ENCODE measurements around the gene ANXA10.
"Not testable (repeated sequence)": the region's sequence is repeated elsewhere in the genome, so short reads cannot be mapped to it uniquely, and the experiment has no call there.

The ANXA10 gene

GRCh38 chr4:168164045-168164444 is 71.7 kb downstream of the ANXA10 start:
- DNase-seq: no peak

DNA sequence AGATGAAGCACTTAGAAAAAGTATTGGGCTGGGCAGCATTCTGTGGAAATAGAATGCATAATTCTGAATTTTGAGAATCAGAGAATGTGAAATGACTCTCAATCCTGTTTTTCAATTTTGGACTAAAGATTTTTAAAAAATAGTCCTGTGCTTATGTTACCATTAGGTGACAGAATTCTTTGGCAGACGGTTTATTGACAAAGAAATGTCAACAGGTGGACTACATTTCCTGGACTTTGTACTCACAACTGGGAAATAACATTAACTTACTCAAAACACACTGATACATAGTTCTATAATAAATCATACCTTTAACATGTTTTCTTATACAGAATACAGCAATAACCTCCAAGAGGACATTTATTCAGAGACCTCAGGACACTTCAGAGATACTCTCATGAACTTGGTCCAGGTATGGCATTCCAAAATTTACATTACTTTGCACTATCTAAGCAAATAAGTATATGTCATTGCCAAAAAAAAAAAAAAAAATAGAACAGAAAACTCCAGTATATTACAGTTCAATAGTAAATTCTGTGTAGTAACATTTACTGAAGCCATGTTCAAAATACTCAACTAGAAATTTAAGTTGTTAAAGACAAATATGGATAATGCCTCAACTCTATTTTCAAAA is 72.7 kb downstream of the ANXA10 start:
- DNase-seq: no peak

DNA sequence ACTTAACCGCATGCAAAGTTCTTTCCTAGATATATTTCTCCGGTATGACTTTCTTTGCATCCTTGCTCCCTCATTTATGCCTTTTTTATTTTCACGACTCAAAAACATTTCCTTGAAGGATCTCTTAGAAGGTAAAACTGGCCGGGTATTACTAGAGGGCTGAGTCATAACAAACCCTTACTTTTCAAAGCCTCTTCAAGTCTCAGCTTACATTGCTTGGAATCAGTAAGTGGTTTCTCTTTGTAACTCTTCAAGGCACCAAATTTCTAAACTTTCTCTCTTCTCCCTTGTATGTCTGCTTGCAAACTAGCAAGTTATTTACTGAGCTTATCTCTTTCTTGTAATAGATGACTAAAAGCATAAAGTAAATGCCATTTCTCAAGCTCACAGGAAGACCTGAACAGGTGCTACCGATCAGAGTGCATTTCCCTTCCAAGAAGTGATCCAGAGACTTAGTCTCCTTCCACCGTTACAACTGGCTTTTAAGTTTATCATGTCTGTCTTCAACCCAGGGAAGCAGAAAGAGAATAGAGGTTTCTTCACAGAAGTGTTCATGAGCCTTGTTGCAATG is 75.5 kb downstream of the ANXA10 start:
- DNase-seq: no peak

DNA sequence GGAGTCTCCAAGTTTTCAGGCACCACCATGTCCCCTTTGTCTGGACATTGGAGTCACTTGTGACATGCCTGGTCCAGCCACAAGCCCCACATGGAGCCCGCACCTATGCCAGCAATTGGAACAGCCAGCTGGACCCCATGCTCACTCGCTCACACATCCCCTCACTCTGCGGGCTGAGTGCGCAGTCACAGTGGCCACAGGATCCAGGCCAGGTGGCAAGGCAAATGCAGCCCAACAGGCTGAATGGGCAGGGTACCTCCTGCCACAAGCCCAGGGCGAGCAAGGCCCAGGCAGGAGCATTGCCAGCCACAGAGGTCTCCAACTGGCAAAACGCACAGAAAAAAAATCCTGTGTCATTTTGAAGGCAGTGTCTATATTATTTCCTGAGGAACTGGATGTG is 82.0 kb downstream of the ANXA10 start:
- no peak for DNase-seq

DNA sequence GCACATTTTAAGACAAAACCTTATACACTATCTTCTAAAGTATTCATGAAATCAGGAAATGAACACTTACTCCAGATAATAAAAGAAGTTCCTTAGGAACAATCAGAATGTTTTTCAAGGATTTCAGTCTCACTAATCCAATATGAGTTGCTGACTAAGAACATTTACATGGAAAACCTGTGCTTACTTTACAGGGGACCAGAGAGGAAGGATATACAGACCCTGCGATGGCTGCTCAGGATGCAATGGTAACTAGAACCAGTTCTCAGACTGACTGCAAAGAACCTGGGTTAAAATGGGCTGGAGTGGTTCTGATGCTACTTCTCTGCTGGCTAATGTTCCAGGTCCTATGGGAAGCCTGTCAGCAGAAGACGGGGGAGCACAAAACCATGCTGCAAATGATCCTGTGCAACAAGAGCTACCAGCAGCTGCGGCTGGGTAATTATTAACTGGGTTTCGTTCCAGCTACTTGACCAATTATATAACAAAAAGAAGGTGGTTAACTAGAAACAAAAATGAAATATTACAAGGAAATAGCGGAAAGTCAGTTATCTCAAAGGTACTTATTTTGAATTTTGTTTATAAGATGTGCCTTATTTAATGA is 85.3 kb downstream of the ANXA10 start:
- DNase-seq: no peak

DNA sequence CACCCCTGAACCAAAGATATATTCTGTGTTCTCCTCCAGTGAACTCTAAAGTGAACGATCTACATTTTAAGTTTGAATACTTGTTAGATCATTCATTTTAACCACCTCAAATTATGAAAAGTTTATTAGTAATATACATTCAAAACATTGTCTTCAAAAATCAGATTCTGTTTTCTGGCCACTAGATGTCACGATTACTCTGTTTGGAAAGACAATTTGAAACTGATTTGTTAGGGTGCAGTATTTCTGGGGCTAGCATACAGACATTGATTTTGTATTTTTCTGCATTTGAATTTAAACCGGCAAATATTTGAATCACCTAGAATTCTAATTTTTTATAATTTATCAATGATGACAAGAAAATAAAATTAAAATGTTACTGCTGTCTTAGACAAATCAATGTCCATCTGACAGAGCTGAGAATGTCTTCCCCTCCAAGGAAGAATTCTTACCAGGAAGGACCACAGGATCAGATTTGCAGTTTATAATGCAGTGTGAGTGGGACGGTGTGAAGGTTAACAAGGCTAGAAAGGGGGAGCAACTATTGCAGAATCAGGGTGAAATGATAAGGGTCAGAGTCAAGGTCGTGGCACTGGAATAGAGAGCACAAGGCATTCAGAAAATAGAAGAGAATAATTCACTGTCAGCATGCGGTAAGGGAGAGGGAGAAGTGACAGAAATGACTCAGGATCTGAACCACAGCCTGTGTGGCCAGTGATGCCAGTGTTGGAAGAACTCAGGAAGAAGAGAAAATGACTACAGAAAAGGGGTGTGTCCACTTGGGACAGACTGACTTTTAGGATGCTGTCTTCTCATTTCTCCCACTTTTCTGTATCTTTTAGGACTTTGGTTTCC is 91.6 kb downstream of the ANXA10 start:
- DNase-seq: no peak

DNA sequence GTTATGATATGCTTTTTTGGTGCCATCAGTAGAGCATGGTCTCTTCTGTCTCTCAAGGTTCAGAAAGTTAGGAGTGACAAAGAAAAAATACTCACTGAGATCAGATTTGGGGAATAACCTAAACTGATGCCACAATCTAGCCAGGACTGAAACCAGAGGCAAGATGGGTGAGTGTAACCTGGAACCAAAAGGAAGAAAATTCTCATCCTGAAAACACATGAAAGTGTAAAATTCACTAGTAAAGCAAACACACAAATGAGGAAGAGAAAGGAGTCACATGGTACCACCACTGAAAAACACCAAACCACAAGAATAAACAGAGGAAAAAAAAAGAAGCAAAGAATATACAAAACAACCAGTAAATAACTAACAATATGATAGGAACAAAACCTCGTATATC is 96.4 kb downstream of the ANXA10 start:
- no peak for DNase-seq

GRCh38 chr4:168197926-168198325 is 105.6 kb downstream of the ANXA10 start:
- DNase-seq: no peak

DNA sequence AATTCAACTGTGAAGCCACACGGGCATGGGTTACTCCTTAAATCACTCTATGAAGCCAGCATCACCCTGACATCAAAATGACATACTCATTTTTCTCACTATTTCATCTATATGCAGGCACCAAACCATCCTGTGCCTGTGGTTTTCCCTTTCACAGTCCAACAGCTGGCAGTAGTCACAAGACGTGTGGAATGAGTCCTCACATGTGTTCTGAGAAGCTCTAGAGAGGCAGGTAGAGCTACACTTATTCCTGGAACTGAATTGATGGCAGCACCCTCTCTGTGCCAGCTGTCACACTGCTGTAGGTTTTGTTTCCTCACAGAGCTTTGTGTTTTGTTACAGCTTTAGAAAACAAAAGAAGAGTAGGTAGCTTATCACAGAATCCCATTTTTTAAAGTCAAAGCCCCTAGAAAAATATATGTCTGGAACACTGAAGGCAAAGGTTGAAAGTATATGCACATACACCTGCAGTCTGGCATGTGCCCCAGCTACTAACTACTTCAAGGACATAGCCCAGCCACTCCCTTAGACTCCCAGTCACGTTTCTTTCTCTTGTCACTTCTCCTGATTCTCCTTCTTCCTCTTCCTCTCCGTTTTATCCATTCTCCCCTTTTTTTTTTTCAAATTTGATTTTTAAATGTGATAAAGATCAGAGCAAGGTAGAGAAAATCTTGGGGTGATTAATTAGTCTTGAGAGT is 107.1 kb downstream of the ANXA10 start:
- DNase-seq: no peak

GRCh38 chr4:168200685-168201084 is 108.3 kb downstream of the ANXA10 start:
- no peak for DNase-seq

DNA sequence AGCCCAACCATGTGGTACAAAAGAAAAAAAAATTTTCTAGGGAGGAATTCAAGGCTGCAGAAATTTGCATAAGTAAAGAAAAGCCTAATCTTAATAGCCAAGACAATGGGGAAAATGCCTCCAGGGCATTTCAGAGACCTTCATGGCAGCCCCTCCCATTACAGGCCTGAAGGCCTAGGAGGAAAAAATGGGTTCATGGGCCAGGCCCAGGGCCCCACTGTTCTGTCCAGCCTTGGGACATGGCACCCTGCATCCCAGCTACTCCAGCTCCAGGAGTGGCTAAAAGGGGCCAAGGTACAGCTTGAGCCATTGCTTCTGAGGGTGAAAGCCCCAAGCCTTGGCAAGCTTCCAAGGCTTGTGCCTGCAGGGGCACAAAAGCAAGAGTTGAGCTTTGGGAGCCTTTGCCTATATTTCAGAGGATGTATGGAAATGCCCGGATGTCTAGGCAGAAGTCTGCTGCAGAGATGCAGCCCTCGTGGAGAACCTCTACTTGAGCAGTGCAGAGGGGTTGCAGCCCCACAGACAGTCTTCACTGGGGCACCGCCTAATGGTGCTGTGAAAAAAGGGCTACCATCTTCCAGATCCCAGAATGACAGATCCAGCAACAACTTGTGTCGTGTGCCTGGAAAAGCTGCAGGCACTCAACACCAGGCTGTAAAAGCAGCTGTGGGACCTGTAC is 111.0 kb downstream of the ANXA10 start:
- DNase-seq: no peak

DNA sequence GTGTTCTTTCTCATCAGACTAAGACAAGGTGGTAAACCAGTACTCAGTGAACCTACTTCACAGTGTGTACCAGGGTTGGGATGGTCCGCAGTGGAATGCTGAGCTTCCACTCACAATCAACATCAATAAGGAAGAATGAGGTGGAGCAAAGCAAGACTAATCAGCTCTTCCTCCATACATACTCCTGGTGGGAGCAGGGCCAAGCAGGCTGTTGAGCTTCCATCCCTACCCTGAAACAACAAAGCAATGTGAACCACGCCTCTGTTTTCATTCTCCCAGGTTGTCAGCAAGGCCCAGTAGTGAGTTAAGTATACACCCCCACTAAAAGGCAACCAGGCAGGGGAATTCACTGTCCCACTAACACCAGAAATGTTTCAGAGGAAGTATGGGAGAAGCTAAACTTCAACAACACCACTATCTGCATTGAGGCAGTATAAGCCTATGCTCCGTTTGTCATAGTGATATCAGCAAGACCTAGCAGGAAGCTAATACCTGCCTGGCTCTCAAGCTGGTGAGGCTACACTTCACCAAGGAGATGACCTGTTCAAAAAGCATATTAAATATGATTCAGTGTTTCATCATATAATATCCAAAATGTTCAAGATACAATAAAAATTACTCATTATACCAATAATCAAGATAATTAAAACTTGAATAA is 116.7 kb downstream of the ANXA10 start:
- no peak for DNase-seq

DNA sequence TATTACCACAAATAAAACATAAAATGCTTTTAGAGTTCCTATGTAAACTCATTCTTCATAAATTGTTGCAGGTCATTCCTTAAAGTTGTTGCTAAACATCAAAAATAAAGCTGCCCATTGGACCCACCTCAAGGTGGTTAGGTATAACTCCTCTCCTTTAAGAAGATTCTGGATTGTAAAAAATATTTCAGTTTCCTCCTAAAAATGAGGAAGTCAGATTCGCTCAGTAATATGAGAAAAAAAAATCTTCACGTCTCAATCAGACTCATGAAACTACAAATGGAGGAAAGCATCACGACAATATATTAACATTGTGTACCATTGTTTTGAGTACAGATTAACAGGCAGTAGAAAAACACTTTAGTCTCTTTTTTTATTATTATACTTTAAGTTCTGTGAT is 120.3 kb downstream of the ANXA10 start:
- no peak for DNase-seq

GRCh38 chr4:168213511-168213910 is 121.2 kb downstream of the ANXA10 start:
- DNase-seq: not testable (repeated sequence)

- no peak for DNase-seq
Observed at GRCh38 chr4:168218645-168219044, 126.3 kb downstream of the ANXA10 start.

DNA sequence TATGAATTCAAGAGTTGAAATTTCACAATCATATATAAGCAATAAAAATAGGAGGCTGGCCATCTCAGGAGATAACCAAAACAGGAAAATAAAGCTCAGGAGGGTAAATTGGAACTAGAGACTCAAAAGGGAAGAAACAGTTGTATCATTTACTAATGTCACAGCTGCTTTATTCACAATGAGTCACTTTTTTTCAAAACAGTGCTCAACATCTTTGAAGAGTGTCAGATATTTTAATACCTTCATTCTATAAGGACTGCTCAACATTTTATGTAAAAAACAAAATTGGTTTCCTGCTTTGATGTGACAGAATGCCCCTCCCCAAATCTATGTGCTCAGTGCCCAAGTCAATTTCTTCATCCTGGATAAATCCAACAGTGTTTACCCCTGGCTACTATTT is 128.6 kb downstream of the ANXA10 start:
- no peak for DNase-seq

GRCh38 chr4:168221301-168221700 is 129.0 kb downstream of the ANXA10 start:
- no peak for DNase-seq

All from activated T-cell treated with anti-CD3 and anti-CD28 coated beads, Interleukin-2, amount 50 U/mL, for 48 hours (primary cell).